GM23338 (cell line): ENCODE data around the gene DNAJC6.

Experiments used
- CREB1 ChIP-seq: fragments of 250-450 bp; sonication (Bioruptor Pico); IDR thresholded peaks from 2 replicates; pipeline ENCODE4 v1.5.0; 2020; ENCODE audit warnings: low read depth, mild to moderate bottlenecking, moderate library complexity
- EZH2 ChIP-seq: fragments of 200-600 bp; sonication (generic); IDR thresholded peaks from one replicate; pipeline ENCODE4 v1.8.0; 2017; ENCODE audit warnings: antibody characterized with exemption, mild to moderate bottlenecking, low read depth; ENCODE audit not compliant: unreplicated experiment
- EZH2phosphoT487 ChIP-seq: fragments of 200-600 bp; sonication (generic); IDR thresholded peaks from one replicate; pipeline ENCODE4 v1.8.1; 2018; ENCODE audit warnings: antibody characterized with exemption; ENCODE audit not compliant: unreplicated experiment

DNA sequence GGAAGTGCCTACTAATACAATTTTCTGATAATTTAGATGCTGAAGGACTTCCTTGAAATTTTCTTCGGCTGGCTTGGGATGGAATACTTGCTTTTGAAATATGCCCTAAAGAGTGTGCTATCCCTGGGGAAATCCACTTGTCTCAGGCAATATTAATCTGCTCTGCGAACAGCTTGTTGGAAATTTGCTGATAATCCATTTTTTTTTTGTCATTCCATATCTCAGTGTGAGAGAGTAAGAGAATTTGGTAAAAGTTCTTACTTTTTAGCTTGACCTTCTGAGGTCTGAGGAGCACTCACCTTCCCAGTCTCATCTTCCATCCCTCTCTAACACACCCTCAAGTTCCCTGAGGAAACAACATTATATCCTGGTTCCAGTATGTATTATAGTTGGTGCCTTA, 36.8 kb downstream of the DNAJC6 start:
- TF ChIP-seq EZH2phosphoT487 (no peak), EZH2 (no peak), CREB1 (CRISPR knock-in tag) (no peak)
